Activated T-helper 1 cell treated with anti-CD3 and anti-CD28 coated beads, Interleukin-12 subunit alpha, Interleukin-12 subunit beta, Interleukin-2, Interleukin-4 antibody, amounts not matched to agents 30 ng/mL and 10 ng/mL and 1 ng/mL, durations not matched to agents 14 hours and 24 hours and 36 hours (primary cell): ENCODE results near the gene DMGDH. TPM values are rescaled to one million over a fixed set of nuclear protein-coding genes. Genes with fewer than 3 reads are reported as not detected.

Experiments
- DNase-seq: peaks from one replicate; pipeline ENCODE4 v3.0.0; 2021; ENCODE audit warnings: low spot score
- H3K27ac Mint-ChIP-seq: one replicate; pipeline ENCODE4 v1.8.0; 2021; ENCODE audit warnings: mild to moderate bottlenecking, mixed read lengths
- H3K27me3 Mint-ChIP-seq: one replicate; pipeline ENCODE4 v1.8.0; 2022; ENCODE audit warnings: mild to moderate bottlenecking, moderate library complexity, mixed read lengths; ENCODE audit not compliant: insufficient read depth
- H3K36me3 Mint-ChIP-seq: one replicate; pipeline ENCODE4 v1.8.0; 2021; ENCODE audit warnings: low read depth, mixed read lengths
- H3K4me1 Mint-ChIP-seq: one replicate; pipeline ENCODE4 v1.8.0; 2021; ENCODE audit warnings: low read depth, mixed read lengths
- H3K4me3 Mint-ChIP-seq: one replicate; pipeline ENCODE4 v1.8.0; 2021; ENCODE audit warnings: mild to moderate bottlenecking, moderate library complexity, mixed read lengths
- H3K9me3 Mint-ChIP-seq: one replicate; pipeline ENCODE4 v1.8.0; 2021; ENCODE audit warnings: mixed read lengths
- intact Hi-C: fragments of 100-400 bp; cut with micrococcal nuclease; formaldehyde crosslinking; loops from one replicate; pipeline ENCODE4 v1.15.1; 2024
- total RNA-seq: library from RNA; stranded (reverse); gene quantifications from 2 replicates; pipeline ENCODE4 v1.2.3, GENCODE V29; 2022

Gene DMGDH
- total RNA-seq, 1 donor from 2014 or later, result not detected

DNA sequence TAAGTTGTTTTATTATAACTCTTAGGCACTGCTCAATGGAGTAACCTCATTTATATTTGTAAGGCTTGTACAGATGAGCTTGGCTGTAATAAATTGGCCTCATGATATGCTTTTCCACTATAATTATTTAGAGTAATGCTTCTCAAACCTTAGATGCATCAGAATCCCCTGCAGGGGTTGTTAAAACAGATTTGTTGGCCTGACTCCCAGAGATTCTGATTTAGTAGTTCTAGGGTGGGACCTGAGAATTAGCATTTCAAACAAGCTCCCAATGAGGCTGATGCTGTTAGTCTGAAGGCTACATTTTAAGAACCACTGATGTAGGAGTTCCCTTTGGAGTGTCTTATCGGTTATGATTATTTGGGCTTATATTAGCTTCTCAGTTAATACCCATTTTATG lies 46.1 kb downstream of the DMGDH start:
- H3K36me3 Mint-ChIP-seq, result no peaks in the 10 kb centered on the region
- no peak overlapping the region for H3K4me3 Mint-ChIP-seq
- H3K9me3 Mint-ChIP-seq, result no peaks in the 10 kb centered on the region
- intact Hi-C loops, result loop anchor here (10.0 kb wide), 1 partner anchor 841 kb away; no protein-coding TSS in a partner anchor
- peaks cover 6% of the 10 kb centered on the region for H3K4me1 Mint-ChIP-seq
- no peak for DNase-seq
- no peak overlapping the region for H3K27ac Mint-ChIP-seq
- peaks cover 66% of the 10 kb centered on the region for H3K27me3 Mint-ChIP-seq

DNA sequence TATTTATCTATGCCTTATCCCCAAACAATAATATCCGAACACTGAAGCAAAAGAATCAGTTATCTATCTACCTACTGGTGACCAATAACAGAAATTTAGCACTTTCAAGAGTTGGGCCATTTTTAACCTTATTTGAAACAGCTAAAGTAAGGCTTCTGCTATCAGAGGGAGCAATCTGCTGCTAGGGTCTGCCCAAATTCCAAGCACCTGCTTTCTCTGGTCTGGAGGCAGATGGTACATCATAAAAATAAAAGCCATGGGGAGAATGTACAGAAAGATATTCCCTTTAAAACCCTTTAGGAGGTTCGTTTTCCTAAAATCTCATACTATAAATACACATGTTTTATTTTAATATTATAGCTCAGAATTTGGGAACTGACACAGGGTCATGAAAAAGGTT lies 46.7 kb downstream of the DMGDH start:
- peaks cover 66% of the 10 kb centered on the region for H3K27me3 Mint-ChIP-seq
- no peak overlapping the region for H3K27ac Mint-ChIP-seq
- peaks cover 6% of the 10 kb centered on the region for H3K4me1 Mint-ChIP-seq

DNA sequence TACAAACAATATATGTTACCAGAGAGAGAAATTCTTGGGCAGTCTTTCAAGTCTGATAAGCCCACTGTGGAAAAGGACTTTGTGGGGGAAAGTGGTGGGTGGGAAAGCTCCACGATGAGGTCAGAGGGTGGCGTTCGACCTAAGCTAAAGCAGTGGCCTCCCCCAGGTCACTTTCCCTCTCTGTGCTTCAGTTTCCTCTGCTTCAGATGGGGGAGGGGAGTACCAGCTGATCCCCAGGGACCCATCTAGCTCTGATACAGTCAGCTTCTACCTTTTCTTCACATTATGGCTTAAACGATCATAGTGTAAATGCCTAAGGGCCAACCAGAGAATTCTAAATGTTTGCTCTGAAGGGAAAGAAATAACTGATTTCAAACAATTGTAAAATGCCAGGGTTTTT lies 47.7 kb downstream of the DMGDH start:
- H3K27me3 Mint-ChIP-seq, result peaks cover 64% of the 10 kb centered on the region
- H3K27ac Mint-ChIP-seq, result no peak overlapping the region

More for the DNA sequence above, 46.7 kb downstream of the DMGDH start:
- H3K9me3 Mint-ChIP-seq, result no peaks in the 10 kb centered on the region
- H3K4me3 Mint-ChIP-seq, result no peak overlapping the region
- H3K36me3 Mint-ChIP-seq, result no peaks in the 10 kb centered on the region
- intact Hi-C loops, result loop anchor here (10.0 kb wide), 1 partner anchor 842 kb away; no protein-coding TSS in a partner anchor
- no peak for DNase-seq

DNA sequence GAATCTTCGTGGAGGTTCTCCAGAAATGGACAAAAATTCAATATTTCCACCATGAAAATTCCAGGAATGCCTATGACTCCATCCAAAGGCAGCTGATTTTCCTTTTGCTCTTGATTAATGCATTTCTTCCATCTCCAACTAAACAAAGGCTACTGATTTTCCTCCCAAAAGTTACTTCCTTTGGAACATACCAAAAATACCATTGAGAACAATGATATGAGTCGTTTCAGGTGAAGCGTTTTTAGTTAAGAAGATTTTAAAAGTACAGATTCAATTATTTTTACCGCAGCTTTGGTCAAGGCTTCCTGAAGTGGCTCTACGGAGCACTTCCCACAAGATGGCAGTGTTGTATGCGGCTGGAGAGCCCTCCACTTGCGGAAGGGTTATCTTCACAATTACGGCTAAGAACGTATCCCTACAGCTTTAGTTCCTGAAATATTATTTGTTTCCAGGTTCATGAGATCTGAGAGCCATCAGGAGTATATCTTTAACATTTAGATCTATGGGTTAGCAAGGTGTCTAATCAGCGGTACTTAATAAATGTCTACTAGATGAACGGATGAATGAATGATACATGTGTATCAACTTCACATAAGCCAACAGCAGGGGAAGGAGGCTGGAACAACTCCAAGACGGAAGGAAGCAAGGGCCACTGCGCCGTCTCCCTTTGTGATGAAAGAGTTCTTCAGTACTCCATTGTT lies 48.5 kb downstream of the DMGDH start:
- Mint-ChIP-seq H3K4me3 (no peak overlapping the region), H3K27me3 (peaks cover 59% of the 10 kb centered on the region), H3K27ac (no peak overlapping the region), H3K36me3 (no peaks in the 10 kb centered on the region), H3K4me1 (peaks cover 6% of the 10 kb centered on the region), H3K9me3 (no peaks in the 10 kb centered on the region)
- DNase-seq, result no peak
- intact Hi-C loops, result loop anchor here (1.0 to 10.0 kb wide), 6 partner anchors 36 to 844 kb away; partner anchors contain the start of gene ARSB

More for the DNA sequence above, 47.7 kb downstream of the DMGDH start:
- intact Hi-C loops, result loop anchor here (1.0 to 10.0 kb wide), 6 partner anchors 37 to 843 kb away; partner anchors contain the start of gene ARSB
- no peak for DNase-seq
- Mint-ChIP-seq H3K4me3 (no peak overlapping the region), H3K4me1 (peaks cover 6% of the 10 kb centered on the region), H3K9me3 (no peaks in the 10 kb centered on the region), H3K36me3 (no peaks in the 10 kb centered on the region)

DNA sequence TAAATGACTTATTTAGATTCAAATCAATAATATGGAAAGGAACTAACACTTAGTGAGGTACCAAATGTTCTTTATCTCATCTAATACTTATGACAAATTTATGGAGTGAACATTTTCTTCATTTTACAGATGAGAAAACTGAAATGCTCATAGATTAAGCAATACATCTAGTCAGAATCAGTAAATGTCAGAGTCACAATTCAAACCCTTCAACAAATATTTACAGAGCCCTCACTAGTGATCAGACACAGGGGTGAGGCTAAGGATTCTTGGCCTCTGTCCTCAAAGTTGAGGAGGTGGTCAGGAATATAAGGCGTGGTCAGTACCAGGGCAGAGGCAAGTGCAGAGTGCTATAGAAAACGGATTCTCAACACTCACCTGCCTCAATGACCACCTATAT lies 54.8 kb downstream of the DMGDH start:
- Mint-ChIP-seq H3K4me3 (no peak overlapping the region), H3K27me3 (peaks cover 26% of the 10 kb centered on the region), H3K27ac (no peak overlapping the region), H3K36me3 (no peaks in the 10 kb centered on the region), H3K9me3 (peaks cover 7% of the 10 kb centered on the region), H3K4me1 (no peaks in the 10 kb centered on the region)
- intact Hi-C loops, result no loop called here
- DNase-seq, result no peak

DNA sequence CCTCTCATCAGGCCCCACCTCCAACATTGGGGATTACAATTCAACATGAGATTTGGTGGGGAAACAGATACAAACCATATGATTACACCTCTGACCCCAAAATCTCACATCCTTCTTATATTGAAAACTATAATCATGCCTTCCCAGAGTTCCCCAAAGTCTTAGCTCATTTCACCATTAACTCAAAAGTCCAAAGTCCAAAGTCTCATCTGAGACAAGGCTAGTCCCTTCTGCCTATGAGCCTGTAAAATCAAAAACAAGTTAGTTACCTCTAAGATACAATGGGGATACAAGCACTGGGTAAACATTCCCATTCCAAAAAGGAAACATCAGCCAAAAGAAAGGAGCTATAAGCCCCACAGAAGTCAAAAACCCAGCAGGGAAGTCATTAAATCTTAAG lies 57.6 kb downstream of the DMGDH start:
- Mint-ChIP-seq H3K36me3 (no peaks in the 10 kb centered on the region), H3K27ac (no peak overlapping the region), H3K27me3 (peaks cover 25% of the 10 kb centered on the region), H3K9me3 (peaks cover 7% of the 10 kb centered on the region), H3K4me3 (no peak overlapping the region), H3K4me1 (no peaks in the 10 kb centered on the region)
- intact Hi-C loops, result no loop called here
- DNase-seq, result no peak

DNA sequence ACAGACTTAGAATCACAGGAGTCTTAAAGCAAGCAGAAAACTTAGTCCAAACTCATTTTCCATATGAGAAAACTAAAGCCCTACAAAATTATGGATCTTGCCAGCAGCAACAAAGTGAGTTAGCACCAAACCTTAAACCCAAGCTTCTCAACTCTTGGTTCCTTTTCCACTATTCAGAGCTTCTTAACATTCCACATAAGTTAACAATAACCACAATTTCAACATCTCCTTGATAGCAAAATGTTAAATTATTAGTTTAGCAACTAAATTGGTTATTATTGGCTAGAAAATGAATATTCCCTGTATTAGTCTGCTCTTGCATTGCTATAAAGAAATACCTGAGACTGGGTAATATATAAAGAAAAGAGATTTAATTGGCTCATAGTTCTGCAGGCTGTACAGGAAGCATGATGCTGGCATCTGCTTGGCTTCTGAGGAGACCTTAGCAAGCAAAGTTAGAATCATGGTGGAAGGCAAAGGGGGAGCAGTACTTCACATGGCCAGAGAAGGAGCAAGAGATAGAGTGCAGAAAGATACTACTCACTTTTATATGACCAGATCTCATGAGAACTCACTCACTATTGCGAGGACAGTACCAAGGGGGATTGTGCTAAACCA lies 58.1 kb downstream of the DMGDH start:
- no peaks in the 10 kb centered on the region for H3K4me1 Mint-ChIP-seq
- H3K36me3 Mint-ChIP-seq, result no peaks in the 10 kb centered on the region
- H3K9me3 Mint-ChIP-seq, result peaks cover 7% of the 10 kb centered on the region
- no peak for DNase-seq
- intact Hi-C loops, result no loop called here
- H3K4me3 Mint-ChIP-seq, result no peak overlapping the region
- H3K27me3 Mint-ChIP-seq, result peaks cover 22% of the 10 kb centered on the region
- no peak overlapping the region for H3K27ac Mint-ChIP-seq

DNA sequence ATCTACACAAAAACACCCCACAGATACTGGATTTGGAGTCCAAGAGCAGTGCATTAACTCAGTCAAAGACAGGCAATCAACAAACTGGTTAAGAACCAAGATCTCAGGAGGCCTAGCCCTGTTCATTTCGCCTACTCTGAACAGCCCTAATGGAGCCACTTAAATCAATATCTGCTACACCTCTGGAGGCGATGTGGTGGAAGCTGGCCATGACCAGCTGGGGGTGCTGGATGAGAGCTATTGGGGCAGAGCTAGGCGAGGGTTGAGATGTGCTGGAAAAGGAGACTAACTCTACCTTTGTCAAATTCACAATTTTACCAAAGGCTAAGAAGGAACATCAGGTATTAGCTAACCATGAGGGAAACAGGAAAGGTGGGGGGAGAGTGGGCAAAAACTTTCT lies 61.1 kb downstream of the DMGDH start:
- intact Hi-C loops, result no loop called here
- peaks cover 6% of the 10 kb centered on the region for H3K9me3 Mint-ChIP-seq
- H3K4me3 Mint-ChIP-seq, result no peak overlapping the region
- peaks cover 22% of the 10 kb centered on the region for H3K27me3 Mint-ChIP-seq
- DNase-seq, result no peak
- no peaks in the 10 kb centered on the region for H3K36me3 Mint-ChIP-seq
- H3K27ac Mint-ChIP-seq, result no peak overlapping the region
- no peaks in the 10 kb centered on the region for H3K4me1 Mint-ChIP-seq

DNA sequence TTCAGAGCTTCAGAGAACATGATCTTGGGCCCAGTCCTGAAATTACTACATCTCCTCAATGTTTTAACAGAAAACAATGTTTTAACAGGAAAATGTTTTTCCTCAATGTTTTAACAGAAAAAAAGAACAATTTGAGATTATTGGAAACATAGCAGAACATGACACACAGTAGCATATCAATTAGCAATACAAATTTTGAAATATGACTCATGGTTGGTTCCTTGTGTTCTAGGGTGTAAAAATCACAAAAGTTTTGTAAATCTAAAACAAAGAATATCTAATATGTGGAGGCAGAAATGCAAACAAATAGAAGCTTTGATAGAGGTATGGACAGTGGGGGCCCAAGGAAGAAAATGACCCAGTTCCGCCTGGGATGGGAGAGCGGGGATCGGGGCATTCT lies 61.6 kb downstream of the DMGDH start:
- peaks cover 1% of the 10 kb centered on the region for H3K9me3 Mint-ChIP-seq
- no peak overlapping the region for H3K4me3 Mint-ChIP-seq
- intact Hi-C loops, result no loop called here
- H3K36me3 Mint-ChIP-seq, result no peaks in the 10 kb centered on the region
- H3K27ac Mint-ChIP-seq, result no peak overlapping the region
- DNase-seq, result no peak
- H3K27me3 Mint-ChIP-seq, result peaks cover 21% of the 10 kb centered on the region
- no peaks in the 10 kb centered on the region for H3K4me1 Mint-ChIP-seq

DNA sequence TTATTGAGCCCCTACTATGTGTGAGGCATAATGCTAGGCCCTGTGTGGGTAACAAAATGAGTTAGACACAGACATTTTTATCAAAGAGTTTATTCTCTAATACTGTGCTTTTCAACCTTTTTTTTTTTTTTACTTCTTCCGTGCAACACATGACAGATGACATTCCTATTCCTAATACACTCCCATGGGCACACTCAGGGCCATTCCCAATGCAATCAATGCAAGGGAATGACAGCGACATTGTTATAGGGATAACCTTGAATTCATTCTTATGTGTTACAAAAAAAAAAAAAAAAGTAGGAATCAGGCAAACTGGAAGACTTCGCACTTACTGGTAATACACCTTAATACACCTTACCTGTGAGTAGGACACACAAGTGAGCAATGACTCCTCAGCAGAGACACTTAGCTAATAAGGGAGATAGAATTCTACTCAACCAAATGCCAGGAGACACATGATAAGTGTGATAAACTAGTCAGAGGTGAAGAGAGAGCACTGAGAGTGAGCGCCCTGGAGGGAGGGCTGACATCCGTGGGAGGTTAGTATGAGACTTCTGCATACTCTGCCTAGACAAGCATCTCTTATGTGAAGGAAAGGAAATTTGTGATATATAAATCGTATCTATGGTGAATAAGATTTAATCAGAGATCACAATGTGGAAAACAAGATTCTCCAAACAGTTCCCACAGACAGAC lies 63.4 kb downstream of the DMGDH start:
- H3K4me1 Mint-ChIP-seq, result no peaks in the 10 kb centered on the region
- no peaks in the 10 kb centered on the region for H3K9me3 Mint-ChIP-seq
- no peak for DNase-seq
- intact Hi-C loops, result no loop called here
- peaks cover 26% of the 10 kb centered on the region for H3K27me3 Mint-ChIP-seq
- H3K36me3 Mint-ChIP-seq, result no peaks in the 10 kb centered on the region
- H3K27ac Mint-ChIP-seq, result no peak overlapping the region
- no peak overlapping the region for H3K4me3 Mint-ChIP-seq

DNA sequence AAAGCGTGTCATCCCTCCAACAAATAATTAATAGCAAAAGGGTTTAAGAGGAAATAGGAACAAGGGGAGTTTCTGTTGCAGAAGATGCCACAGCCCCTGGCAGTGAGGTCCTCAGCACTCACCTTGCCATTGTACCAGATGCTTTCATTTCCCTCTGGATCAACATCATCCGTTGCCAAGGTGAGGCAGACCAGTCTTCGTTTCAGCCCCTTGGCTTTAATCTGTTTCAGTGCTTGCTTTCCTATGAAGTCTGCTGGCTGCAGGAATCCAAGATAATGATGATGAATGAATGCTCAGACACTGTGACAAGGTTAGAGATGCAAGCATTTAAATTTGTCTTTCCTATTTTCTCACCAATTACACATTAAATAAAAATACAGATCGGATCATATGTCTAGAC lies 64.3 kb downstream of the DMGDH start:
- no peak for DNase-seq
- Mint-ChIP-seq H3K27me3 (peaks cover 26% of the 10 kb centered on the region), H3K4me1 (no peaks in the 10 kb centered on the region), H3K9me3 (no peaks in the 10 kb centered on the region), H3K4me3 (no peak overlapping the region), H3K27ac (no peak overlapping the region), H3K36me3 (no peaks in the 10 kb centered on the region)
- intact Hi-C loops, result no loop called here

DNA sequence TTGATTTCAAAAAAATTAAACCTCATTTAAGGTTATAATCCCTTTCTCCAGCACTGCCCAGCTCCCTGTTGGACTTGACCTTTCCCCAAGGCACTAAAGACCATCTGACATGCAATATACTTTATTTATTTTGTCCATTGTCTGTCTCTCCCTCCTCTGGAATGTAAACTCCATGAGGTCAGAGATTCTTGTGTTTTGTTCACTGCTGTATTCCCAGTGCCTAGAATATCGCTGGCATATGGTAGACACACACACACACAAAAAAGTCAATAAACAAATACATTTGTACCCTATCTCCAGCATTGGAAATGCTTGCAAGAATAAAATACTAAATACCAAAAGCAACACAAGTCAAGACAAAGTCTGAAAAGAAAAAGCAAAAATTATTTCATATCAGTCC lies 67.1 kb downstream of the DMGDH start:
- no peak overlapping the region for H3K27ac Mint-ChIP-seq
- H3K4me3 Mint-ChIP-seq, result no peak overlapping the region
- H3K27me3 Mint-ChIP-seq, result peaks cover 23% of the 10 kb centered on the region
- intact Hi-C loops, result no loop called here
- no peaks in the 10 kb centered on the region for H3K36me3 Mint-ChIP-seq
- DNase-seq, result no peak
- no peaks in the 10 kb centered on the region for H3K9me3 Mint-ChIP-seq
- no peaks in the 10 kb centered on the region for H3K4me1 Mint-ChIP-seq

DNA sequence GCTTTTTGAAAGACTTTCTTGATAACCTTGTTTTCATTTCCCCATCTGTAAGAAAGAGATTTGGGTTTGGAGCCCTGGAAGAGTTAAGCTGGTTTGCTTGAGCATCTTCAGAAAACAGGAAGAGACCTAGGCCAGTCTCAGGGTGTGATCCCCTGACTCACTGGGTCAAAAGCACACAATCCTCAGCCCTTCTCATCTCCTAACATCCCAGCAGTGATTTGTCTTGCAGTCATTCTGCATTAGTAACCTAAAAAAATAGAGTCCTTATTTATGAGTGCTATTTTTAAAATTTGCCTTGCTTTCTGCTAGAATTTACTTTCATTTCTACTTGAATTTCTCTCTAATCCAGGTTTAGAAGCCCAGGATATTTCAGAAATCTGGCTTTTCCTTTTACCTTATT lies 68.0 kb downstream of the DMGDH start:
- H3K27me3 Mint-ChIP-seq, result peaks cover 27% of the 10 kb centered on the region
- intact Hi-C loops, result no loop called here
- H3K36me3 Mint-ChIP-seq, result no peaks in the 10 kb centered on the region
- H3K27ac Mint-ChIP-seq, result no peak overlapping the region
- H3K4me3 Mint-ChIP-seq, result no peak overlapping the region
- no peaks in the 10 kb centered on the region for H3K9me3 Mint-ChIP-seq
- no peaks in the 10 kb centered on the region for H3K4me1 Mint-ChIP-seq
- no peak for DNase-seq
